HG02870 (cell line): ENCODE data around the gene PIEZO1.
A peak's percentile ranks its signal among the peaks of the same experiment; 100 is the strongest.

Experiments used
- ATAC-seq: cut with Tn5 transposase; IDR thresholded peaks from one replicate; pipeline ENCODE4 v1.9.1; 2021; ENCODE audit warnings: mild to moderate bottlenecking, moderate library complexity; ENCODE audit not compliant: unreplicated experiment

The PIEZO1 gene

GRCh38 chr16:88694221-88695087, 90.6 kb downstream of the PIEZO1 start:
- ATAC-seq: no peak

GRCh38 chr16:88693420-88694177, 91.4 kb downstream of the PIEZO1 start:
- ATAC-seq: no peak

- no peak for ATAC-seq
Measured at GRCh38 chr16:88692861-88693260, 92.2 kb downstream of the PIEZO1 start.

- no peak for ATAC-seq
Measured at GRCh38 chr16:88691924-88692560, 93.0 kb downstream of the PIEZO1 start.

- ATAC-seq: no peak
Measured at GRCh38 chr16:88691129-88691813, 93.7 kb downstream of the PIEZO1 start.

- ATAC-seq: no peak
Measured at GRCh38 chr16:88690341-88691128, 94.5 kb downstream of the PIEZO1 start.

GRCh38 chr16:88688013-88688778, 96.8 kb downstream of the PIEZO1 start:
- no peak for ATAC-seq

- ATAC-seq: no peak
Measured at GRCh38 chr16:88687676-88688012, 97.4 kb downstream of the PIEZO1 start.

- no peak for ATAC-seq
Measured at GRCh38 chr16:88687254-88687576, 97.8 kb downstream of the PIEZO1 start.

GRCh38 chr16:88686439-88687253, 98.4 kb downstream of the PIEZO1 start, which contains the start of gene SNAI3:
TSS of gene SNAI3 (minus strand) at chr16:88686507. CDS start at chr16:88686406, 101 bp downstream.
- peak; percentile 61 for ATAC-seq

- peak; percentile 4 for ATAC-seq
Measured at GRCh38 chr16:88686062-88686438, 99.0 kb downstream of the PIEZO1 start.

- ATAC-seq: no peak
Measured at GRCh38 chr16:88685156-88686061, 99.6 kb downstream of the PIEZO1 start.

GRCh38 chr16:88684569-88685155, 100.4 kb downstream of the PIEZO1 start:
- no peak for ATAC-seq

GRCh38 chr16:88681709-88682451, 103.1 kb downstream of the PIEZO1 start:
- peak; percentile 59 for ATAC-seq

GRCh38 chr16:88681084-88681680, 103.8 kb downstream of the PIEZO1 start:
- ATAC-seq: no peak

GRCh38 chr16:88680554-88681083, 104.4 kb downstream of the PIEZO1 start:
- no peak for ATAC-seq
